Erythroblast (primary cell): Measurements from ENCODE around the gene SLCO1A2.

ENCODE experiments used
- DNase-seq, 2 experiments: peaks; one replicate each; lab custom pipeline; 2025; lab: John Stamatoyannopoulos, UW
- GATA1 ChIP-seq: IDR thresholded peaks from 2 replicates; pipeline ENCODE4 v1.6.1; 2011; ENCODE audit warnings: low read depth, mild to moderate bottlenecking, control low read depth, low read length, moderate library complexity
- POLR2A ChIP-seq: IDR thresholded peaks from 2 replicates; pipeline ENCODE4 v1.6.1; 2011; ENCODE audit warnings: mild to moderate bottlenecking, low read length

The SLCO1A2 gene

DNA sequence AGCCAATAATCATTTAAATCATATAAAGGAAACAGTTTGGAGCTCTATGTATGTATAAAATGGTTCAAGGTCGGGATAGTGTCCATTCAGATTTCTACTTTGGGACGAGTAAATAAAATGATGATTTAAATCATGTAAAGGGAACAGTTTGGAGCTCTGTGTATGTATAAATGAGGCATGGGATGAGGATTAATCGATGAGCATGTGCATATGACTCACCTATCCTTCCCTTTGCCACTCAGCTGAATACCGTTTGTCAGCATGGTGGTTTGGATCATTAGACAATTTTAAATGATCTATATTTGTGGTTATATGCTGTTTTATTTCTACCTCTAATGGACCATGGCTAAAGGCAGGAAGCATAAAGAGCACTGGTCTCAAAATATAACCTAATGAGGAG, 7.1 kb upstream of the SLCO1A2 start:
- no peak for DNase-seq

DNA sequence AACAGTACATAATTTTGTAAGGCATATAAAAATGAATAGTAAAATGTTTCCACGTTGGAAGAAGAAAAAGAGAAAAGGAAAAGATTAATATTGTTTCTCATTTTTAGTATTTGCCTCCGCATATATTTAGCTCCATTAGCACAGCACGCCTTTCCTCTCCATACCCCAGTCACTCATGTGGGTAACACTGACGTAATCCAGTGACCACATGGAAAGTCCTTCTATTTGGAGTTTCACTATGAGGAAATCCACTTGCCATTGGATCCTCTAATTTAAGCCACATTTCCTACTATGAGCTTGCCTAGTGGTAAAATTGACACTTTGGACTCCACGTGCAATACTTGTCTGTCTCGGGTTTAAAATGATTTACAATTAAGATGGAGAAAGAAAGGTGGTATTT, 5.7 kb upstream of the SLCO1A2 start:
- no peak for DNase-seq
- no peak for TF ChIP-seq GATA1
- TF ChIP-seq POLR2A, result no peak

More for the DNA sequence above, 7.1 kb upstream of the SLCO1A2 start:
- no peak for TF ChIP-seq GATA1
- no peak for TF ChIP-seq POLR2A

DNA sequence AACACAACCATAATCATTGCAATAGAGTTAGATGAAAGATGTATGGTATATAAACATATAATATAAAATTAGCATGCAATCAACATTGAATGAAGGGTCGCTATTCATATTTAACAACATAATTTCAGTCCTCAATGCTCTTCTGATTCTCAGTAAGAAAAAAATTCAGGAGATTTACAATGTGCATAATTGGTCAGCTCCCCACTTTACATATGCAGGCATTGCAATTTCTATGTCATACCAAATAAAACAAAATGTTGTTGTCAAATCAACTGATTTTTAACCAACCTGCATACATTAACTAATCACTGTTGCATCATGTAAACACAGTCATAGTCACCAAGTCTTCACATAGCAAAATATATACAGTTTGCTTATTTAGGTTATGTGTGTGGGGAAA, 5.2 kb upstream of the SLCO1A2 start:
- DNase-seq, result no peak
- TF ChIP-seq GATA1, result no peak
- TF ChIP-seq POLR2A, result no peak

DNA sequence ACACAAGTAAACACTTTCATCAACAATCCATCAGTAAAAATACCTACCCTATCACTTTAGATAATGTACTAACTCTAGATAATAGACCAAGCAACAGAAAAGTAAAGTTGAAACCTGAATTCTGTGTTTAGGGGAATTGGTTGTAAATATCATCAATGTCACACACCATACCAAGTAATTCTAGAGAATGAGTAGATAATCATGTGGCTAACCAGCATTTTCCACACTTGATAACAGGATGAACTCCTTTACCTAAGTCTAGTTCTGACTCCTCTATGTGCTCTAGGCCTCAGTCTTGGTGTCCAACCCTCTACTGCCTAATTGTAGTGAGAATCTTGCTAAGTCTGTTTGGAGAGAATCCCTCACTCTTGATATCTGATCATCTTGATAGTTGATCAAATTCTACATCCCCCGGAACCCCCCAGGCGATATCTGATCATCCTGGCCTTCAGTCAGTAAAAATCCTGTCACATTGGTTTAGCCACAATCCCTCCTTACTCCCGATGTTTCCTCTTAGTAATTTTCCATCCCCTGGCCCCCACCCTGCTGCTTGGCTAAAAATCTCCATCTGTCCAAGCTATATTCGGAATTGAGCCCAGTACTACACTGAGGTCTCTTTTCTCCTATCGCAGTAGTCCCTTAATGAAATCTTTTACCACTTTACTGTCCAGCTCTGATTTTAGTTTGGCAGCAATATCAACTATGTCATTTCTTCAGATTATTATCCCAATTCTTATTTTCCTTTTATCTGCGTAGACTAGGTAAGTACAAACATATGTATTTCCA, 3.4 kb upstream of the SLCO1A2 start:
- TF ChIP-seq POLR2A (no peak), GATA1 (no peak)

DNA sequence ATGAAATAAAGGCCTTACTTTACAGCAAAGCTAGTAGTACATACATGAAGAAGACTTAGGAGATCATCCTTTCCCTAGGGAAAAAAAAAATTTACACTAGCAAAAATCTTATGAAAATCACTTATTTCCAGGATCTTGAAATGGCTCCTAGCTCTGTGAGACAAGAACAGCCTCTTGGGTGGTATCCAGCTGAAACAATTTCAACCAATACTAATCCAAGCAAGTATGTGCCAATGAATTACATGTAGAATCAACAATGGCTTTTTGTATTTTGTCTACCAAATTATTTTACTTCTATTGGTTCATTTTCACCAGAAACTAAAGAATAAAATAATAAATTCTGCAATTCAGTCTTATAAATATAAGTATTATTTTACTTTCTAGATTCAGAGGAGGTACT, 2.7 kb upstream of the SLCO1A2 start:
- DNase-seq, result no peak
- no peak for TF ChIP-seq GATA1
- no peak for TF ChIP-seq POLR2A

More for the DNA sequence above, 3.4 kb upstream of the SLCO1A2 start:
- DNase-seq, result no peak

GRCh38 chr12:21336656-21337055, 1.9 kb upstream of the SLCO1A2 start:
- TF ChIP-seq POLR2A, result no peak
- TF ChIP-seq GATA1, result no peak
- no peak for DNase-seq

DNA sequence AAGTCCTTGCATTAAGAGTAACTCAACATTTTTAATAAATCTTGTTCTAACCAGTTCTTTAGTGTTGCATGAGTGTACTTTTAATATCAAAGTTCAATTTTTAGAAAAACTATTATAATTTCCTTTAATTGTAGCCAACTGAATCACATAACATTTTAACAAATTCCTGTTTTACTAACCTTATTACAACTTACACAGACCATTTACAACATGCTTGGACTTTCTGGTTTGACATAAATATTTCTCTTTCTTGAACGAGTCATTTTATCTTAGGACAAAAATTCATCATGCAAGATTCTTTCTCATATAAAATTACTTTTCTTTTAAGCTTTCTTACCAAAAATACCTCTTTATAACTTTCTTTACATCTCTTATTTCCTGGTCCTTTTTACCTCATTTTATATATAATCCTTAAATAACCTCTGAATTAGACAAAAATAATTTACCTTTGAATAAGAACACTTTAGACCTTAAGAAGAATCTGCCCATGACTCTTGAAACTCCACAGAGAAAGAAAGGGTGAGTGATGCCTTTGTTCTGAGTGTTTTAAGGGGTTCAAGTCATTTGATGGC, 3.9 kb downstream of the SLCO1A2 start:
- DNase-seq, result peak; percentile 2 to 17
- TF ChIP-seq GATA1 (no peak), POLR2A (no peak)

DNA sequence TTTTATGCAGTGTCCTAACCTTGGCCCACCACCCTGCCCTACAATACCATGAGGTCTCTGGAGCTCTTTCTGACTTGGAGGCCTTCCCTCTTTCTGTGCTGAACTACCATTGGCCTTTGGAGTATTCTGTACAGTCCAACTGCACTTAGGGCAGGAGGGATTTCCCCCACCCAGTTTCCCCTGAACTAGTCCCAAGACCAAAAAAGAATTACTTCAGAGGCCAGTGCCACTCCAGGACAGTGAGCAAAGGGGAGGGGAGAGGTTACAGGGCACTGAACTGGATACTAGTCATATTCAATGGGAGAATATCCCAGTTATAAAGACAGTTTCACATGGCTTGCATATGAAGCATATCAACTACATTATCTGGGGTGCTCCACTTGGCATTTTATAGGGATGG, 6.1 kb downstream of the SLCO1A2 start:
- no peak for DNase-seq
- TF ChIP-seq POLR2A, result no peak
- no peak for TF ChIP-seq GATA1

DNA sequence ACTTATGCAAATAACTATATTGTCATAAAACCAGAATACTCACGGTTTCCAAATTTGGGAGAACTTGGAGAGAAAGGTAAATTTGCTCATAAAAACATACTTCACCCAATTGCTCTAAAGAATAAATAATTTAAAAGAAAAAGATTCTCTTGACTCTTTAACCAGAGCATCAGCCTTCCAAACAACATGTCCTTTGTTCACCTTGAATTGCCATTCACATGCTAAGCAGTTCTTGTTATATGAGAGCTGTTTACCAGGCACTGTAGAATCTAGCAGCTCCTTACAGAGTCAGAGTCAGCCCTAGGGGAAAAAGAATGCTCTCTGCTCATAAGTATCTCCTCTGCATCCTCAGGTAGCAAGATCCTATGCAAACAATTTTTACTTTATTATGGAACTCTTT, 10.2 kb downstream of the SLCO1A2 start:
- no peak for TF ChIP-seq GATA1
- no peak for TF ChIP-seq POLR2A
- DNase-seq, result no peak

GRCh38 chr12:21323736-21324135, 11.0 kb downstream of the SLCO1A2 start:
- no peak for DNase-seq
- TF ChIP-seq POLR2A (no peak), GATA1 (no peak)

GRCh38 chr12:21308785-21309184, 25.9 kb downstream of the SLCO1A2 start:
- no peak for TF ChIP-seq GATA1
- TF ChIP-seq POLR2A, result no peak
- no peak for DNase-seq

- DNase-seq, result no peak
- TF ChIP-seq GATA1 (no peak), POLR2A (no peak)
Measured at GRCh38 chr12:21305661-21306060, 29.1 kb downstream of the SLCO1A2 start.

GRCh38 chr12:21300632-21301031, 34.1 kb downstream of the SLCO1A2 start:
- no peak for DNase-seq
- TF ChIP-seq POLR2A (no peak), GATA1 (no peak)

DNA sequence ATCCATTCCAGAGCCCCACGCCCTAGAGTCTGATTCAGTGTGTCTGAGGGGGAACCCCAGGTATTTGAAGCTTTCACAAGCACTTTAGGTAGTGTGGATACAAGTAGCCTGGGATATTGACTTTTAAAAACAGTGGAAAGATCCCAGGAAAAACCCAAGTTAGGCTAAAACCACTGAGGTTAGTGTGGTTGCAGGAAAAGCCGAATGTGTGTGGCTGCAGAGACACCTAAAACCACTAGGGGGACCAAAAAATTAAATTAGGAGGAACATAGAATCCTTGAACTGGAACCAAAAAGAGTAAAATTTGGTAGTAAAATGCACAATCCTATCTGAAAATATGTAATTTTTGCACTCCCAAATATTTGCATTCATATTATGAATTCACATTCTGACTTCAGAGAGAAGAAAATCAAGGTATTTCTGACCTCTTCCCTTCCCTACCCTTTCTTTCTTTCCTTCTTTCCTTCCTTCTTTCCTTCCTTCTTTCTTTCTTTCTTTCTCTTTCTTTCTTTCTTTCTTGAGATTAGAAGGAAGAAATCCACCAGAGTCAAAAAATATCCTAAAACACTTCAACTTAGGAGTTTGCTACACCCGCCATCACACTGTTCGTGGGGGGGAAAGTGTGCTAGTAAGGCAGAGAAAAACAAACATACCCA, 37.8 kb downstream of the SLCO1A2 start:
- peak in 1 of 2 experiments; percentile 15 for DNase-seq
- TF ChIP-seq GATA1 (no peak), POLR2A (no peak)
